HG02763 (cell line): ENCODE results near the gene ZPBP2.

Experiments used
- ATAC-seq: cut with Tn5 transposase; IDR thresholded peaks from one replicate; pipeline ENCODE4 v1.9.1; 2021; ENCODE audit warnings: mild to moderate bottlenecking, moderate library complexity; ENCODE audit not compliant: unreplicated experiment

Gene ZPBP2

DNA sequence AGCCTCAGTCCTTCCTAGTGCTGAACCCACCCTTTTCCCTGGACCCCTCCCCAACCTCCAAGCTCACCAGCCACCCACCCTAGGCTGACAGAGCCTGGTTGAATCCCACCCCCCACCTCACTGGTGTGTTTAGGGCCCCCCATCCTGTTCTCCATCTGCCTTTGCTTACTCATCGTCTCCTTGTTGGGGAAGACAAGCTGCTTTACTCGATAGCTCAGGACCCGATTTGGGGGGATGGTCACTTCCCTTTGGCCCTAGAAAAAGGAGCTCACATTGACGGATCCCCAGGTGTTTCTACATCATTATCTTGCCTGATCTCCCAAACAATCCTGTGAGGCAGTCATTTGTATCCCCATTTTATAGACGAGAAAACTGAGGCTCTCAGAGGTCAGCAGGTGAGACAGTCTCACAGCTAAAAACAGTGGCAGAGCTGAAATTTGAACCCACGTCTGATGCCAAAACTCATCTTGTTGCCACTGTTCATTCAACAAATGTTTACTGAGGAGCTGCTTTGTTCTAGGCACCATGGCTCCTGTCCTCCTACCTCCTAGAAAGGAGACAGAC lies 40.9 kb downstream of the ZPBP2 start:
- no peak for ATAC-seq

DNA sequence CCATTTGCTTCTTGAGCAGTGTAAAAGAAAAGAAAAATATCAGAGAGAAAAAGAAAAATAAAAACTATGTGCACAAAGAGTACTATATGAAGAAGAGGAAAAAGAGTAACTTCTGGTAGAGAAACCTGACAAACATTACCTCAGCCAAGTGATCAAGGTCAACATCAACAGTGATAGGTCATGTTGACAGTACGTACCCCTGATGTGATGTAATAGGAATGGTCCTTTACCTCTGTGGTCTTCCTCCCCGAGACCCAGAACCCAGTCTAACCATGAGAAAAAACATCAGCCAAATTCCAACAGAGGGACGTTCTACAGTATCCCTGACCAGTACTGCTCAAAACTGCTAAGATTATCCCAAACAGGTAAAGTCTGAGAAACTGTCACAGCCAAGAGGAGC lies 46.0 kb downstream of the ZPBP2 start:
- ATAC-seq = no peak

DNA sequence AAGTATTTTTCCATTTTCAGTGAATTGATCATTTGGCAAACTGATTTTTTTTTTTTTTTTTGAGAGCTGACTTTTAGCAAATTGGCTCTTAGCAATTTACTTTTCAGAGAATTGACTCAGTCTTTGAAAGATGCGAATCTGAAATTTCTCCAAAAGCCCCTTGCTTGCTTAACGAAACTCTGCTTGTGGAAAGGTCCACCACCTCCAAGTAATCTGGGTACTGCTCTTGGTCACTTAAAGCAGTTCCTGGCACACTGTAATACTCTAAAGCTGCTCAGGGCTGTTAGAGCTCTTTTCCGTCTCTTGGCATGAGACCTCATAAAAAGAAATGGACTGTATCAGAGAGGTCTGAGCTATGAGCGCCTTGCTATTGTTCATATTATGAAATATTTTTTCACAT lies 47.6 kb downstream of the ZPBP2 start:
- ATAC-seq = no peak

DNA sequence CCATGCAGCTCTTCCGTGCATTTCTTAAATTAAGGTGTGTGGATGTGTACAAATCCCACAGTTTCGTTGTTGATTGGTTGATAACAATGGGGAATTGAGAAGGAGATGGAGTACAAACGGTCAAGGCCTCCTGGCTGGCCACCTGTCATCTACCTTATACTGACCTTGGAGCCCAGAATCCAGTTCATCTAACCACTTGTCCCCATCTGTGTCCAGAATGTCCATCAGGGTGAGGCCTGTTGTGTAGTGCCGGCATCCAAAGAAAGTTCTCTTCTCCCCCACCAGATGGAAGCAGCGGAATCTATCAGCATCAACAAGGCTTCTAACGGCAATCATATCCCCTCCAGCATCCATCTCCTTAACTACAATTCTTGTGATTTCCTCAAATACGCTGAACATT lies 48.9 kb downstream of the ZPBP2 start:
- ATAC-seq = no peak

DNA sequence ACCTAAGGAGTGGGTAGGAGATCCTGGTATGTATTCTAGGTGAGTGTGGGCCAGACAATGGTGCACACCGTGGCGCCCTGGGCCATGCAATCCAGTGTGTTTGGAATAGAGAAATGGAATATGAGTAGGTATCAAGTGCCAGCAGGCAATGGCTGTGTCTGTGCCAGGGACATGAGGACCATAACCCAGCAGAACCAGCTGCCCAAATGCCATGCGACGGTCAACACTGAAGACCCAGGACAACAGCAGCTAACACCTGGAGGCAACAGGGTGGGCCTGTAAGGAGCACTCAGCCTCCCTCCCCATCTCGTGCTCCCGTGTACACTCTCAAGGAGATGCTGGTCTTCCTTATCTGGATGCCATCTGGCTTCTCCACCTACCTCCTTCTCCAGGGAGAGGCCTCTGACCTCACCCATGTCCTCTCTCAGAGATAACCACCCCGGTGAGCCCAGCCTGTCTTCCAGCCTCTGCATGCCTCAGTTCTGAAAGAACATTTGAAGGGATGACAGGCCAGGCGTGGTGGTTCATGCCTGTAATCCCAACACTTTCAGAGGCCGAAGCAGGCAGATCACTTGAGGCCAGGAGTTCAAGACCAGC lies 51.2 kb downstream of the ZPBP2 start:
- no peak for ATAC-seq

DNA sequence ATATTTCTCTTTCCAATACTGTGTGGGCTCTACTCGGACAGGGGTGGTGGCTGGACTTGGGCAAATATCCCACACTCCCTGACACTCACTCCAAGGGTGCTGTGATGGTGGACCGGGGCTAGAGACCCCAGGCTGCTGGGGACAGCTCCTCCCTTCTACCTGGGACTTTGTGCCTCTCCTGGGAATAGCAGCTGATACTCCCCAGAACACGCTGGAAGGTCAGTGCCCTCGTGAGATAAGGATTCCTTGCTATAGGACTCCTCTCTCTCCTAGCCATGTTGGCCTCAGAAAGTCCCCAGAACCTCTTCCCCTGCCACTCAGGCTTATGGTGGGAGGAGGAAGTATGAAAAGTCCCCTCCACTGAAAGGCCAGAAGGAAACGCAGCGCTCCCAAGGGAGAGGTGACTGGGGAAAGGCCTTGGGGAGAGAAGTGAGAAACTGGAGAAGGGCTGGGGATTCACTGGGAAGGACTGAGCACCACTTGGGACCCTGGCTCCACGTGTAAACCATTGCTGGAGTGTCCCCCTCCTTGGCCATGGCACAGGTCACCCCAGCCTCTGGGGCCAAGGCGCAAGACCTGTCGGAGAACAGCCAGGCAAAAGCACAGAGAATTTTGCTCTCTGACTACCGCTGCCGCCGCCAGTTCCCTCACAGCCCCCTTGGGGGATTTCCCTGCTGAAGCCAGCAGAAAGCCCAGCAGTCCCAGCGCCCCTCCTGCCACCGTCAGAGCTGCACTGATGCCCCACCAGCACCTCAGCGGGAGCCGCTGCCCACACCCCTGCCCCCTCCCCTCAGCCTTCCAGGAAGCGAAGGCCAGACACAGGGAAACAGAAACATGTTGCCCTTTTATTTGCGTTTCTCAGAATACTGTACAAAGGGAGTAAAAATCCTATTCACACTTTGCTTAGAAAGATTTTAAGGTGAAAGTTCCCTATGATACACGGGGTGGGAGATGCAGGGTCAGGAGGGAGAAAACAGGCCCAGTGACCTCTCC lies 52.5 kb downstream of the ZPBP2 start:
- ATAC-seq = no peak

DNA sequence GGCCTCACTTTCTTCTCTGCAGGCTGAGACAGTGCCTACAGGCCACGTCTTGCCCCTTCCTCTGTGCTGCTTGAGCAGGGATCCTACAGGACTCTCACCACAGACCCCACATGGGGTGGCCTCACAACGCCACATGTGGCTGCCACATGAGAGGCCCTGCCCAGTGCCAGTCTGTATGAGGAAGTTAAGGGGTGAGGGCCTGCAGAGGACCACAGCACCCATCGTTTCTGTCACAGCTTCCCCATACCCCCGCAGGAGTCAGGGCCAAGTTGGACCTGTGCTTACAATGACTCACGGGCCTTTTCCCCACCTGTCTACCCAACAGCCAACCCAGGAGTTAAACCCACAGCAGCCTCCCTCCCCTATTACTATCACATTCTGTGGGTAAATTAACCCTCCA lies 53.3 kb downstream of the ZPBP2 start:
- no peak for ATAC-seq

DNA sequence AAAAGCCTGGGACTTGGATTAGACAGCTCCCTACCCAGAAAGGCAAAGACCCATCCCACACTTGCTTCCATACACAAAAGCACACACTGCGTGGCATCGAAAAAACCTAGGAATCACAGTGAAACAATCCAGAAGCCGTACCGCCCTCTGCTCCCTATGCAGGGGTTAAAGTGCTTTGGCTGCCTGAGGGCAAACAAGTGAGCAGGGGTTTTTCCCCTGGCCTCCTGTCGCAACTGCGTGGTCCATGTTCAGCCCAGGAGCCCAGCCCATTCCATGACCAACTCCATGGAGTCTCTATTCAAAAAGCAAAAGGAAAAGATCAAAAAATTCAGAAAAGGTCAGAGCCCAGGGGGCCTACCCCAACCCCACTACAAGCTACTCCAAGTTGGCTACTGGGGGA lies 54.0 kb downstream of the ZPBP2 start:
- no peak for ATAC-seq

DNA sequence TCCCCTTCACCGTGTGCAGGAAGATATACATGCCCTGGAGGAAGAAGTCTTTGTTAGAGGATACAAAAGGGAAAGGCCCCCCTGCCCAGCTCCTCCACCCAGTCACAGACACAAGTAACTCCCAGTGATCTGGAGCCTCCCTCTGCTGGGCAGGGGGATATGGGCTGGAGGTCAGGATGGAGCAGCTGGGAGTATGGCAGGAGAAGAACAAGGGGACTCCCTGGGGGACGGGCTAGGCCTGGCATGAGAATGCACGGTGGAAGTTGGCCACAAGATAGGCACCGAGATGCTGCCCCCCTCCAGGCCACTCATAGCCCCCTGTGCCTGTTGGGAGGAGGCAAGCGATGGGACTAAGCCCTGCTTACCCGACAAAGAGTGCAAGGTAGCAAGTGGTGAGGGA lies 55.2 kb downstream of the ZPBP2 start:
- ATAC-seq = no peak

DNA sequence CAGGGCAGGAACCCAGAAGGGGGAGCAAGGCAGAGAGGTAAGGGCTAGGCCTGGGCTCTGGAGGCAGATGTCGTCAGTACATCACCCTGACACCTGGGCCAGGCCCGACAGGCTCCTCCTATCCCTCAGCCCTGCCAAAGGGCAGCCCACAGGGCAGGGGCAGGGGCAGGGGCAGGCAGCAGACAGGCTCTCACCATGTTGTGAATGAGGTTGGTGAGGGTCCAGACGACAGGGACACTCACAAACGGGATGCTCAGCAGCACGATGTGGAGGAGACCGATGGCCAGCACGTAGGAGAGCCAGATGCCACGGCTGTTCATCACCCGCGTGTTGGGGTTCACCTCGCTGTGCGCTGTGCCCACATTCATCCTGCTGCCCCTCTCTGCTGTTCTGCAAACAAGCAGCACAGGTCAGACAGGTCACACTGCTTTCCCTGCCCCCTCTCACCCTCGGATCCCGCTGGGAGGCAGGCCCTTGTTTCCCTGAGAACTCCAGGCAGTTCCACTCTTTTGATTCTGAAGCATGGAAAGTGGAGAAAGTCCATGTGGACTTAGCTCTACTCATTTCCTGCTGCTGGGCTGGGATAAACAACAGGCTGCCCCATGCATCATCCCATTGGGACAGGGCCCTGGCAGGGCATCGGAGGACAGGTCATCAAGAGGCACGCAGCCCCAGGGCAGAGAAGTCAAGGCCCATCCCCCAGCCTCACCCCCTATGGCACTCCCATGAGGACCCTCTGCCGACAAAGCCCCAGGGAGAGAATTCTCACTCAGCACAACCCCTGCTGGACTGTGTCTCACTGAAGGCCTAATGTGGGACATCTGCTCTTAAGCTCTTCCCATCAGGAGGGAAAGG lies 56.1 kb downstream of the ZPBP2 start:
- no peak for ATAC-seq

DNA sequence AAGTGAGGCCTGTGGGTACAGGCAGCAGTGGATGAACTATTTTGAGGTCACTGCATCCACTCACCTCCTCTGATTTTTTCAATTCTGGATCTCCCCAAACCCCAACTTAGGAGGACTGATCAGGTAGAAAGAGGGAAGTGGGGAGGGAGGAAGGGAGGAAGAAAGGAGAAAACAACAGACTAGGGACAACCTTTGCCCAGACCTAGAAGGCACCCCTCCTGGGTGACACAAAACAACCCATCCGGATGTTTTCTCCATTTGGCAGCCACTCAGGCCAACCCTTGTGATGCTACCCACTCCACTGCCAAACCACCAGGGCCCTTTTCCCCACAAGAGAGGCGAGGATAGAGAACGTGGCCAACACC lies 56.7 kb downstream of the ZPBP2 start:
- no peak for ATAC-seq

DNA sequence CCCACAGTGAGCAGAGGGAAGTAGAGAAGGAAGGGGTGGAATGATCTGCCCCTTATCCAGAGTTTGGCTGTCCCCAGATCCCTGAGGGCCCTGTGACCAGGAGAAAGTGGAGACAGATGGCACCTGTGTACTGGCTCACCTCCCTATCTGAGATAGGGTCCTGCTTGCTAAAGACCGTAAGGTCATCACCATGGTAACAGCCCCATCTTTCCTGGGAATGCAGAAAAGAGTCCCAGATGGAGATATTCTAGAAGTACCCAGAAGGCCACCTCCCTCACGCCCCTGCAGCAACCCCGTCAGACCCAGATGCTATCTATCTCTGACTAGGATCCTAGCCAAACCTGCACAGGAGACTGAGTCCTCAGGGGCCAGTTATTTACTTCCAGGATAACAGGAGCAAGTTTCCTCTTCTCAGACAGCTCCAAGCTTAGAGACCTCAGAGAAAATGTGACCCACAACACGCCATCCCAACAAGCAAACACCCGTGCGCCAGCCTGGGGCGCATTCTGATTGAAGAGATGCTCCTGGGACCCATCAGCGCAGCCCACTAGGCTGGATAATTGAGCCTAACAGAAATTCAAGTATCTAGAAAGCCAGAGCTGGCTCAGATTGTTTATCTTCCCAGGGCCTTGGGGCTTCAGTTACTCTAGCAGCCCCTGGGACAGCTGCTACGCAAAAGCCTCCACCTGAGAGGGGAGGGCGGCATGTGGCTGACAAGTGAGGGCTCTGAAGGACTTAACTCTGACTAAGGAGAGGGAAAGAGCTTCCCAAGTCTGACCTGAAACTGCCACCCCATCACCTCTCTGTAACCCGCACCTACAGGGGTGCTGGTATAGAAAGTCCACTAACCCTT lies 57.5 kb downstream of the ZPBP2 start:
- no peak for ATAC-seq

DNA sequence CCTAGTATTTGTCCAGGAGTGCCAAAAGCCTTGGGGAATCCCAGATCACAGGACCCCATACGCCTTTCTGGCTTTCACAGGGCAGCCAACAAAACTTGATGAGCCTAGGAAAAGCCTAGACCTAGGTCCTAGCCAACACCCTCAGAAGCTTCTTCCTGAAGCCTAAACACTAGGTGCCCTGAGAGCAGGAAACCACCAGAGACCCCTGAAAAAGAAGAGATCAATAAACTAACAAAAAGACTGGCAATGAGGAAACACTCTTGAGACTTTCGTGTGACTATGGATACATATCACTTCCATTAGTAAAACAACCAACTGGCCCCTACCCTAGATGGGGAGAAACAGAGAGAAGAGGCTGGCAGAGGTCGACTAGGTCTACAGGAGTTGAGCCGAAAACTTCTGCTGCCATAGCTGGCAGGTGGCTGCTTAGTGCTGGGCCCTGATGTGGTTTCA lies 58.2 kb downstream of the ZPBP2 start:
- ATAC-seq = no peak

DNA sequence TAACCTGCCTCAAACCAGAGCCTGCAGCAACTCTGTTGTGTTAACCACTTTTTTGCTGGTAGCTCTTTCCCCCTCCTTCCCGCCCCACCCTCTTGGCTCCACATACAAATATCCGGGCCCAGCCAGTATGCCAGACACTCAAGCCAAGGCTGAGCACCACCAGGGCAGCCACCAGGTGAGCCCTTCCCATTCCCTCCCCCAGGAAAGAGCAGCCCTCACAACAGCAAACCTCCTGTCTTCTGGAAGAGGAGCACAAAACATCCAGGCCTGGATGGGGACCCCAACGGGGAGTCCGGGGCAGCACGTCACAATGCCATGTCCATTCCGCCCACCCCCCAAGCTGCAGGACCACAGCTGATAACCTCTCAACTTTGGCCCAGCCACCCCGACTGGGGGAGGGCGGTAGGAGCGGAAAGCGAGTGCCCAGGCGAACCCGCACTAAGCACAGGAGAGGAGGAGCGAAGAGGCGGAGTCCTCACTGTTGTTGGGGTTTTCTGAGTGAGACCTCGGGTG lies 58.6 kb downstream of the ZPBP2 start:
- ATAC-seq = peak; percentile 9
